ENCODE measurements around the gene C9orf72. TPM values are rescaled to one million over a fixed set of nuclear protein-coding genes. Genes with fewer than 3 reads are reported as not detected.

The C9orf72 gene
- total RNA-seq, 1 experiment from 2014 or later: 4.9 TPM

GRCh38 chr9:27533311-27533710, 40.0 kb downstream of the C9orf72 start:
- no peak overlapping the region for H2AFZ ChIP-seq
- H3K27ac ChIP-seq: no peak overlapping the region
- no peaks in the 10 kb centered on the region for H3F3A ChIP-seq (ENCODE audit: insufficient read depth, low read depth)
- no peak for DNase-seq
- H3K4me3 ChIP-seq: no peak overlapping the region
- ChIA-PET CTCF (no interaction called here), POLR2A (ENCODE audit: unreplicated experiment) (interaction anchor here (0.6 kb wide), 1 partner anchor 79 kb away, joined by 4 read pairs; no protein-coding TSS in a partner anchor)
- no peak overlapping the region for H3K4me2 ChIP-seq
- no peaks in the 10 kb centered on the region for H3K9me3 ChIP-seq (ENCODE audit: insufficient read depth, low read depth)
- no TSS peak for BruUV-seq (replicated peaks)
- H3K4me1 ChIP-seq (replicated peaks; ENCODE audit: insufficient read depth): 0 out of 2 replicates have a peak, but pooled peaks cover 6% of the 10 kb centered on the region
- H3K27me3 ChIP-seq (ENCODE audit: insufficient read depth, low read depth): no peaks in the 10 kb centered on the region
- H3K79me2 ChIP-seq (ENCODE audit: low read depth): no peaks in the 10 kb centered on the region
- H3K9me2 ChIP-seq (ENCODE audit: insufficient read depth): no peaks in the 10 kb centered on the region
- H4K20me1 ChIP-seq (ENCODE audit: insufficient read depth): no peaks in the 10 kb centered on the region
- TF ChIP-seq EZH2 (IDR thresholded peaks at IDR 0.05; ENCODE audit: low read depth): no peak
- TF ChIP-seq, protein P1, sequence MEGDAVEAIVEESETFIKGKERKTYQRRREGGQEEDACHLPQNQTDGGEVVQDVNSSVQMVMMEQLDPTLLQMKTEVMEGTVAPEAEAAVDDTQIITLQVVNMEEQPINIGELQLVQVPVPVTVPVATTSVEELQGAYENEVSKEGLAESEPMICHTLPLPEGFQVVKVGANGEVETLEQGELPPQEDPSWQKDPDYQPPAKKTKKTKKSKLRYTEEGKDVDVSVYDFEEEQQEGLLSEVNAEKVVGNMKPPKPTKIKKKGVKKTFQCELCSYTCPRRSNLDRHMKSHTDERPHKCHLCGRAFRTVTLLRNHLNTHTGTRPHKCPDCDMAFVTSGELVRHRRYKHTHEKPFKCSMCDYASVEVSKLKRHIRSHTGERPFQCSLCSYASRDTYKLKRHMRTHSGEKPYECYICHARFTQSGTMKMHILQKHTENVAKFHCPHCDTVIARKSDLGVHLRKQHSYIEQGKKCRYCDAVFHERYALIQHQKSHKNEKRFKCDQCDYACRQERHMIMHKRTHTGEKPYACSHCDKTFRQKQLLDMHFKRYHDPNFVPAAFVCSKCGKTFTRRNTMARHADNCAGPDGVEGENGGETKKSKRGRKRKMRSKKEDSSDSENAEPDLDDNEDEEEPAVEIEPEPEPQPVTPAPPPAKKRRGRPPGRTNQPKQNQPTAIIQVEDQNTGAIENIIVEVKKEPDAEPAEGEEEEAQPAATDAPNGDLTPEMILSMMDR (conservative IDR thresholded peaks at IDR 0.05): no peak
- H3K36me3 ChIP-seq (ENCODE audit: low read depth): no peaks in the 10 kb centered on the region
- intact Hi-C loops (cut with micrococcal nuclease; ENCODE audit: unreplicated experiment): no loop called here

- 0 out of 2 replicates have a peak, but pooled peaks cover 3% of the 10 kb centered on the region for H3K27me3 ChIP-seq (ENCODE audit: insufficient read depth, low read depth)
- intact Hi-C loops (cut with micrococcal nuclease; ENCODE audit: unreplicated experiment): no loop called here
- TF ChIP-seq, protein P1 (conservative IDR thresholded peaks at IDR 0.05): no peak
- no peak for TF ChIP-seq EZH2 (IDR thresholded peaks at IDR 0.05; ENCODE audit: low read depth)
These were observed 41.2 kb downstream of the C9orf72 start for GRCh38 chr9:27532046-27532445.

GRCh38 chr9:27530915-27531755, 42.1 kb downstream of the C9orf72 start:
- H3K36me3 ChIP-seq (ENCODE audit: low read depth): no peaks in the 10 kb centered on the region
- intact Hi-C loops (cut with micrococcal nuclease; ENCODE audit: unreplicated experiment): no loop called here
- 0 out of 2 replicates have a peak, but pooled peaks cover 6% of the 10 kb centered on the region for H3K4me1 ChIP-seq (replicated peaks; ENCODE audit: insufficient read depth)
- H3K4me3 ChIP-seq: no peak overlapping the region
- H3K79me2 ChIP-seq (ENCODE audit: low read depth): no peaks in the 10 kb centered on the region
- no peak overlapping the region for H3K4me2 ChIP-seq
- no peaks in the 10 kb centered on the region for H4K20me1 ChIP-seq (ENCODE audit: insufficient read depth)
- H3K27ac ChIP-seq: no peak overlapping the region
- no peaks in the 10 kb centered on the region for H3F3A ChIP-seq (ENCODE audit: insufficient read depth, low read depth)
- H3K9me2 ChIP-seq (ENCODE audit: insufficient read depth): no peaks in the 10 kb centered on the region
- no peak overlapping the region for H2AFZ ChIP-seq
- DNase-seq: no peak
- BruUV-seq (replicated peaks): no TSS peak
- TF ChIP-seq, protein P1 (conservative IDR thresholded peaks at IDR 0.05): no peak
- TF ChIP-seq EZH2 (IDR thresholded peaks at IDR 0.05; ENCODE audit: low read depth): no peak
- no peaks in the 10 kb centered on the region for H3K9me3 ChIP-seq (ENCODE audit: insufficient read depth, low read depth)
- 0 out of 2 replicates have a peak, but pooled peaks cover 3% of the 10 kb centered on the region for H3K27me3 ChIP-seq (ENCODE audit: insufficient read depth, low read depth)
- ChIA-PET CTCF (no interaction called here), POLR2A (ENCODE audit: unreplicated experiment) (no interaction called here)

More at GRCh38 chr9:27532046-27532445, 41.2 kb downstream of the C9orf72 start:
- Histone ChIP-seq H3K4me2 (no peak overlapping the region), H3K4me3 (no peak overlapping the region), H3K79me2 (ENCODE audit: low read depth) (no peaks in the 10 kb centered on the region), H3K27ac (no peak overlapping the region), H3K9me3 (ENCODE audit: insufficient read depth, low read depth) (no peaks in the 10 kb centered on the region), H2AFZ (no peak overlapping the region), H3K36me3 (ENCODE audit: low read depth) (no peaks in the 10 kb centered on the region), H3F3A (ENCODE audit: insufficient read depth, low read depth) (no peaks in the 10 kb centered on the region), H3K9me2 (ENCODE audit: insufficient read depth) (no peaks in the 10 kb centered on the region), H3K4me1 (replicated peaks; ENCODE audit: insufficient read depth) (0 out of 2 replicates have a peak, but pooled peaks cover 6% of the 10 kb centered on the region), H4K20me1 (ENCODE audit: insufficient read depth) (no peaks in the 10 kb centered on the region)
- BruUV-seq (replicated peaks): no TSS peak
- ChIA-PET CTCF (no interaction called here), POLR2A (ENCODE audit: unreplicated experiment) (no interaction called here)
- DNase-seq: no peak
